A549 (cell line): Measurements from ENCODE around the gene BABAM2. TPM values are rescaled to one million over a fixed set of nuclear protein-coding genes. Genes with fewer than 3 reads are reported as not detected.

ENCODE experiments used
- ATAC-seq, 2 experiments: fragments of 200-7000 bp in 1 of 2; fragments of >200 bp in 1 of 2; cut with Nextera tagmentation in 1 of 2; cut with Tn5 transposase in 1 of 2; 3 replicates each; pipeline versions ENCODE4 v1.8.0 to v1.9.1; 2018 to 2020; ENCODE audit warnings: mild to moderate bottlenecking in 1 of 2, moderate library complexity in 1 of 2
- CTCF ChIA-PET: fragments of 300-600 bp; sonication (Branson Sonifier 250); formaldehyde crosslinking; extraction: SDS; loops from one replicate; lab custom pipeline; 2021; ENCODE audit warnings: antibody characterized with exemption, inconsistent platforms; lab: Yijun Ruan, JAX
- POLR2A ChIA-PET: fragments of 350-600 bp; formaldehyde crosslinking; extraction: SDS; loops from one replicate; lab custom pipeline; 2021; ENCODE audit warnings: antibody characterized with exemption, inconsistent platforms; lab: Yijun Ruan, JAX
- DNase-seq, 2 experiments: peaks; one replicate each; pipeline versions ENCODE4 v3.0.0 to v3.0.0-alpha.2; 2011 to 2016; ENCODE audit warnings: low read depth in 1 of 2, low spot score in 1 of 2
- FAIRE-seq: peaks from 2 replicates; lab custom pipeline; 2011; peaks lifted over from hg19 to GRCh38; lab: Jason Lieb, UNC
- H3K27ac ChIP-seq, 2 experiments: fragments of >200 bp; sonication (Bioruptor Twin); formaldehyde crosslinking; 3 replicates each; pipeline ENCODE4 v1.5.1; 2016 to 2017
- H3K4me1 ChIP-seq: fragments of >200 bp; sonication (Bioruptor Twin); formaldehyde crosslinking; 3 replicates; pipeline ENCODE4 v1.6.1; 2016
- H3K4me2 ChIP-seq: fragments of >200 bp; sonication (Bioruptor Twin); formaldehyde crosslinking; 3 replicates; pipeline ENCODE4 v1.6.1; 2016
- H3K4me3 ChIP-seq: fragments of >200 bp; sonication (Bioruptor Twin); formaldehyde crosslinking; 3 replicates; pipeline ENCODE4 v1.5.1; 2016
- H3K9me3 ChIP-seq: fragments of >200 bp; sonication (Bioruptor Twin); formaldehyde crosslinking; 3 replicates; pipeline ENCODE4 v1.6.1; 2016
- BHLHE40 ChIP-seq: IDR thresholded peaks from 2 replicates; pipeline ENCODE4 v1.6.1; 2012; ENCODE audit warnings: low read depth, low read length, inconsistent platforms
- CBX2 ChIP-seq: fragments of 200-600 bp; sonication (generic); IDR thresholded peaks from 2 replicates; pipeline ENCODE4 v1.6.1; 2016; ENCODE audit warnings: low read depth, mild to moderate bottlenecking, borderline replicate concordance
- CBX8 ChIP-seq: fragments of 200-600 bp; sonication (generic); IDR thresholded peaks from 2 replicates; pipeline ENCODE4 v1.6.1; 2016
- CHD4 ChIP-seq: fragments of 200-600 bp; sonication (generic); IDR thresholded peaks from 2 replicates; pipeline ENCODE4 v1.6.1; 2016; ENCODE audit warnings: antibody characterized with exemption, mild to moderate bottlenecking, borderline replicate concordance
- FOSB ChIP-seq: fragments of 250-450 bp; sonication (Bioruptor Pico); IDR thresholded peaks from 2 replicates; pipeline ENCODE4 v1.5.0; 2020; ENCODE audit warnings: mild to moderate bottlenecking, moderate library complexity
- GATA3 ChIP-seq: IDR thresholded peaks from 2 replicates; pipeline ENCODE4 v1.6.1; 2012; ENCODE audit warnings: borderline replicate concordance
- JUNB ChIP-seq: fragments of >200 bp; sonication (Bioruptor Twin); formaldehyde crosslinking; IDR thresholded peaks from 2 replicates; pipeline ENCODE4 v1.6.1; 2016
- KDM5A ChIP-seq: fragments of 200-600 bp; sonication (generic); IDR thresholded peaks from 2 replicates; pipeline ENCODE4 v1.6.1; 2016; ENCODE audit warnings: antibody characterized with exemption, mild to moderate bottlenecking
- MAFK ChIP-seq: fragments of 450-650 bp; IDR thresholded peaks from 2 replicates; pipeline ENCODE4 v1.6.1; 2014; ENCODE audit not compliant: partially characterized antibody
- MAZ ChIP-seq: fragments of 150-350 bp; IDR thresholded peaks from 2 replicates; pipeline ENCODE4 v1.6.1; 2014; ENCODE audit warnings: antibody characterized with exemption, low read depth, low read length, borderline replicate concordance
- MYC ChIP-seq: IDR thresholded peaks from 2 replicates; pipeline ENCODE4 v1.6.1; 2012; ENCODE audit warnings: mild to moderate bottlenecking, inconsistent platforms, low read length, improper control_type of control experiment, borderline replicate concordance
- NR3C1 ChIP-seq: fragments of >200 bp; sonication (Bioruptor Twin); formaldehyde crosslinking; IDR thresholded peaks from 3 replicates; pipeline ENCODE4 v1.6.1; 2017
- POLR2A ChIP-seq: IDR thresholded peaks from 2 replicates; pipeline ENCODE4 v1.6.1; 2012; ENCODE audit warnings: mild to moderate bottlenecking, low read length
- RARB ChIP-seq: fragments of 250-450 bp; sonication (Bioruptor Pico); IDR thresholded peaks from 2 replicates; pipeline ENCODE4 v1.8.0; 2021; ENCODE audit warnings: mild to moderate bottlenecking, moderate library complexity
- RNF2 ChIP-seq: fragments of 200-600 bp; sonication (generic); IDR thresholded peaks from 2 replicates; pipeline ENCODE4 v1.6.1; 2016; ENCODE audit warnings: low read depth, mild to moderate bottlenecking, antibody characterized with exemption, moderate library complexity, borderline replicate concordance
- SREBF2 ChIP-seq: fragments of 450-650 bp; IDR thresholded peaks from 2 replicates; pipeline ENCODE4 v1.6.1; 2014; ENCODE audit warnings: mild to moderate bottlenecking, moderate library complexity
- TFCP2L1 ChIP-seq: fragments of 250-450 bp; sonication (Bioruptor Pico); IDR thresholded peaks from 2 replicates; pipeline ENCODE4 v1.5.0; 2021; ENCODE audit warnings: mild to moderate bottlenecking
- TP53 ChIP-seq: fragments of 250-450 bp; sonication (Bioruptor Pico); IDR thresholded peaks from 2 replicates; pipeline ENCODE4 v1.5.0; 2021; ENCODE audit warnings: mild to moderate bottlenecking, moderate library complexity
- ZNF302 ChIP-seq: fragments of 250-450 bp; sonication (Bioruptor Pico); IDR thresholded peaks from 2 replicates; pipeline ENCODE4 v1.9.0; 2021; ENCODE audit warnings: inconsistent platforms, mild to moderate bottlenecking, moderate library complexity
- WGBS: methylation state at CpG from one replicate; pipeline ENCODE4 v1.1.6; 2017; ENCODE audit errors: missing lambda C conversion rate; 5-methylcytosine and 5-hydroxymethylcytosine counted together
- polyA plus RNA-seq, 4 experiments: library from polyadenylated mRNA; depleted of rRNA in 3 of 4; stranded (reverse); fragments of >200 nt; fragmentation: RNase III in 1 of 4; extraction: RNeasy Plus Mini Kit Qiagen cat#74134 plus additional on column Dnase treatment in 1 of 4; gene quantifications; 2 replicates in 3 of 4; 3 replicates in 1 of 4; pipeline ENCODE4 v1.2.3, GENCODE V29; 2011 to 2017
- TF ChIP-seq, protein P1 (sequence below): fragments of 250-450 bp; sonication (Bioruptor Pico); IDR thresholded peaks from 2 replicates; pipeline ENCODE4 v1.5.0; 2021; ENCODE audit warnings: mild to moderate bottlenecking, moderate library complexity, borderline replicate concordance
- TF ChIP-seq, protein P2 (sequence below): IDR thresholded peaks from 2 replicates; pipeline ENCODE4 v1.6.1; 2012
- TF ChIP-seq, protein P3 (sequence below): fragments of >200 bp; sonication (Bioruptor Twin); formaldehyde crosslinking; IDR thresholded peaks from 3 replicates; pipeline ENCODE4 v1.5.1; 2016

The BABAM2 gene
- polyA plus RNA-seq, 2 of the 4 experiments (the other 2 are of a cell fraction): 53.7 to 78.4 TPM

DNA sequence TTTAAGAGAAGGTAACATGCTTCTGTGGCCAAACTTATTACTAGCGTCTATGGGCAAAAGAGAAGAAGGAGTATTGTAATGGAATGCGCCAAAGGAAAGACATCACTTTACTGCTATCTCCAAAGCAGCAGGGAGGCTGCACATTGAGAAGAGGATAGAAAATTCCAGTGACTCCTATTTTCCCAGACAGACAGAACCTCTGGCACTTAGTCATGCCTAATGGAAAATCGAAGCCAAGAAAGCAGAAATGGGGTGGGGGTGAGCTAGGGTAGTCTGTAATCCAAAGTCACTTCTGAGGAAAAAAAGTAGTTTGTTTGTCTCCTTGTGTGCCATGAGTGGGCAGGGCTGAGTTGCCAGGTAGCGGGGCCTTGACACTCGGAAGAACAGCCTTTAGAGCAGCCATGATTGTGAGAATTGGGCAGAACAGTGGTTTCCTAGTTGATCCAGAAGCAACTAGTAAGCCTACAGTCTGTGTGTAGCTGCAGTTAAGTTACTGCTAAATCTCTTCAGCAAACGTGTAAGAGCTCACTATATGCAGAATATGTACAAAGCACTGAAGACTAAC, 422.8 kb downstream of the BABAM2 start:
- POLR2A ChIA-PET: no interaction called here
- DNase-seq: no peak
- CTCF ChIA-PET: interaction anchor here (1.0 to 1.3 kb wide), 2 partner anchors 13 to 35 kb away, joined by 3 to 4 read pairs; no protein-coding TSS in a partner anchor
- Histone ChIP-seq H3K27ac (no peak overlapping the region), H3K4me3 (no peak overlapping the region), H3K4me2 (no peak overlapping the region), H3K4me1 (0 out of 3 replicates have a peak, but pooled peaks cover 1% of the 10 kb centered on the region), H3K9me3 (no peaks in the 10 kb centered on the region)
- 89% methylated on average over 6 of the region's 6 CpGs for whole genome bisulfite sequencing
- ATAC-seq: no peak
- no peak for FAIRE-seq
- TF ChIP-seq BHLHE40: no peak
- TF ChIP-seq, protein P1, sequence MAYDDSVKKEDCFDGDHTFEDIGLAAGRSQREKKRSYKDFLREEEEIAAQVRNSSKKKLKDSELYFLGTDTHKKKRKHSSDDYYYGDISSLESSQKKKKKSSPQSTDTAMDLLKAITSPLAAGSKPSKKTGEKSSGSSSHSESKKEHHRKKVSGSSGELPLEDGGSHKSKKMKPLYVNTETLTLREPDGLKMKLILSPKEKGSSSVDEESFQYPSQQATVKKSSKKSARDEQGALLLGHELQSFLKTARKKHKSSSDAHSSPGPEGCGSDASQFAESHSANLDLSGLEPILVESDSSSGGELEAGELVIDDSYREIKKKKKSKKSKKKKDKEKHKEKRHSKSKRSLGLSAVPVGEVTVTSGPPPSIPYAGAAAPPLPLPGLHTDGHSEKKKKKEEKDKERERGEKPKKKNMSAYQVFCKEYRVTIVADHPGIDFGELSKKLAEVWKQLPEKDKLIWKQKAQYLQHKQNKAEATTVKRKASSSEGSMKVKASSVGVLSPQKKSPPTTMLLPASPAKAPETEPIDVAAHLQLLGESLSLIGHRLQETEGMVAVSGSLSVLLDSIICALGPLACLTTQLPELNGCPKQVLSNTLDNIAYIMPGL (CRISPR knock-in tag): no peak
- TF ChIP-seq MAZ: no peak
- no peak for TF ChIP-seq MYC
- no peak for TF ChIP-seq KDM5A
- no peak for TF ChIP-seq RARB (CRISPR knock-in tag)
- TF ChIP-seq CBX8: no peak
- TF ChIP-seq, protein P2, sequence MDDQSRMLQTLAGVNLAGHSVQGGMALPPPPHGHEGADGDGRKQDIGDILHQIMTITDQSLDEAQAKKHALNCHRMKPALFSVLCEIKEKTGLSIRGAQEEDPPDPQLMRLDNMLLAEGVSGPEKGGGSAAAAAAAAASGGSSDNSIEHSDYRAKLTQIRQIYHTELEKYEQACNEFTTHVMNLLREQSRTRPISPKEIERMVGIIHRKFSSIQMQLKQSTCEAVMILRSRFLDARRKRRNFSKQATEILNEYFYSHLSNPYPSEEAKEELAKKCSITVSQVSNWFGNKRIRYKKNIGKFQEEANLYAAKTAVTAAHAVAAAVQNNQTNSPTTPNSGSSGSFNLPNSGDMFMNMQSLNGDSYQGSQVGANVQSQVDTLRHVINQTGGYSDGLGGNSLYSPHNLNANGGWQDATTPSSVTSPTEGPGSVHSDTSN: no peak
- TF ChIP-seq RNF2: no peak
- no peak for TF ChIP-seq CHD4
- no peak for TF ChIP-seq TP53
- no peak for TF ChIP-seq ZNF302 (CRISPR knock-in tag)
- no peak for TF ChIP-seq SREBF2
- TF ChIP-seq FOSB: no peak
- TF ChIP-seq CBX2: no peak

DNA sequence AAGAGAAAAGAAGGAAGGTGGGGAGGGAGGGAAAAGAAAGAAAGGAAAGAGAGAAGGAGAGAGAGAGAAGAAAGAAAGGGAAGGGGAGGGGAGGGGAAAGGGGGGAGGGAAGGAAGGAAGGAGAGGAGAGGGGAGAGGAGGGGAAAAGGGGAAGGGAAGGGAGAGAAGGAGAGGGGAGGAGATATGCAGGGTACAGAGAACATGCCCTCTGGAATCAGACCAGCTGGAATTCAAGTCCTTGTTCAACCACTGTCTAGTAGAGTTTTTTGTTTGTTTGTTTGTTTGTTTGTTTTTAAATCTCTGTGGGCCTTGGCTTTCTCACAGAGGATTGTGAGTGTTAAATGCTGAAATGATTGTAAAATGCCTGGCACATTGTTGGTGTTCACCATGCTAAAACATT, 424.4 kb downstream of the BABAM2 start:
- H3K4me2 ChIP-seq: no peak overlapping the region
- no peak for FAIRE-seq
- no peaks in the 10 kb centered on the region for H3K9me3 ChIP-seq
- H3K4me1 ChIP-seq: 0 out of 3 replicates have a peak, but pooled peaks cover 3% of the 10 kb centered on the region
- CTCF ChIA-PET: interaction anchor here (0.7 kb wide), 1 partner anchor 10 kb away, joined by 4 read pairs; no protein-coding TSS in a partner anchor
- no peak overlapping the region for H3K4me3 ChIP-seq
- no peak overlapping the region for H3K27ac ChIP-seq
- ATAC-seq: no peak
- DNase-seq: no peak
- TF ChIP-seq NR3C1: no peak
- TF ChIP-seq GATA3: no peak
- TF ChIP-seq, protein P1 (CRISPR knock-in tag): no peak
- no peak for TF ChIP-seq POLR2A
- no peak for TF ChIP-seq TFCP2L1 (CRISPR knock-in tag)
- TF ChIP-seq, protein P3, sequence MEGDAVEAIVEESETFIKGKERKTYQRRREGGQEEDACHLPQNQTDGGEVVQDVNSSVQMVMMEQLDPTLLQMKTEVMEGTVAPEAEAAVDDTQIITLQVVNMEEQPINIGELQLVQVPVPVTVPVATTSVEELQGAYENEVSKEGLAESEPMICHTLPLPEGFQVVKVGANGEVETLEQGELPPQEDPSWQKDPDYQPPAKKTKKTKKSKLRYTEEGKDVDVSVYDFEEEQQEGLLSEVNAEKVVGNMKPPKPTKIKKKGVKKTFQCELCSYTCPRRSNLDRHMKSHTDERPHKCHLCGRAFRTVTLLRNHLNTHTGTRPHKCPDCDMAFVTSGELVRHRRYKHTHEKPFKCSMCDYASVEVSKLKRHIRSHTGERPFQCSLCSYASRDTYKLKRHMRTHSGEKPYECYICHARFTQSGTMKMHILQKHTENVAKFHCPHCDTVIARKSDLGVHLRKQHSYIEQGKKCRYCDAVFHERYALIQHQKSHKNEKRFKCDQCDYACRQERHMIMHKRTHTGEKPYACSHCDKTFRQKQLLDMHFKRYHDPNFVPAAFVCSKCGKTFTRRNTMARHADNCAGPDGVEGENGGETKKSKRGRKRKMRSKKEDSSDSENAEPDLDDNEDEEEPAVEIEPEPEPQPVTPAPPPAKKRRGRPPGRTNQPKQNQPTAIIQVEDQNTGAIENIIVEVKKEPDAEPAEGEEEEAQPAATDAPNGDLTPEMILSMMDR: no peak
- no peak for TF ChIP-seq SREBF2
- no peak for TF ChIP-seq ZNF302 (CRISPR knock-in tag)
- no peak for TF ChIP-seq RNF2
- TF ChIP-seq MAFK: no peak
- no peak for TF ChIP-seq JUNB
- POLR2A ChIA-PET: interaction anchor here (0.7 kb wide), 1 partner anchor 35 kb away, joined by 3 read pairs; no protein-coding TSS in a partner anchor
